Fibroblast of skin of left biceps (primary cell): Measurements from ENCODE around the gene FAM110A.
"Not testable (repeated sequence)": the region's sequence is repeated elsewhere in the genome, so short reads cannot be mapped to it uniquely, and the experiment has no call there.

ENCODE experiments used
- DNase-seq, 2 experiments: peaks; one replicate each; pipeline ENCODE4 v3.0.0-alpha.2; 2013; ENCODE audit warnings: low read depth in 2 of 2

The FAM110A gene

GRCh38 chr20:873875-874607 lies 40.5 kb downstream of the FAM110A start:
- no peak for DNase-seq

- DNase-seq: no peak
Observed at GRCh38 chr20:875115-875514, 41.6 kb downstream of the FAM110A start.

- no peak for DNase-seq
Observed at GRCh38 chr20:877814-878213, 44.3 kb downstream of the FAM110A start.

- no peak for DNase-seq
Observed at GRCh38 chr20:878511-879307, 45.2 kb downstream of the FAM110A start.

- DNase-seq: no peak
Observed at GRCh38 chr20:879626-880025, 46.1 kb downstream of the FAM110A start.

GRCh38 chr20:881051-881782 lies 47.7 kb downstream of the FAM110A start:
- DNase-seq: no peak

- no peak for DNase-seq
Observed at GRCh38 chr20:881783-882144, 48.2 kb downstream of the FAM110A start.

- no peak for DNase-seq
Observed at GRCh38 chr20:884983-885952, 51.8 kb downstream of the FAM110A start.

- DNase-seq: no peak
Observed at GRCh38 chr20:887137-887536, 53.6 kb downstream of the FAM110A start.

- no peak for DNase-seq
Observed at GRCh38 chr20:888057-888456, 54.5 kb downstream of the FAM110A start.

GRCh38 chr20:889106-889505 lies 55.6 kb downstream of the FAM110A start:
- no peak for DNase-seq

GRCh38 chr20:889932-890463 lies 56.5 kb downstream of the FAM110A start:
- DNase-seq: no peak

GRCh38 chr20:890666-891057 lies 57.1 kb downstream of the FAM110A start:
- no peak for DNase-seq

- DNase-seq: no peak
Observed at GRCh38 chr20:891058-891705, 57.7 kb downstream of the FAM110A start.

GRCh38 chr20:891706-892080 lies 58.2 kb downstream of the FAM110A start:
- DNase-seq: no peak

GRCh38 chr20:892371-892770 lies 58.9 kb downstream of the FAM110A start:
- not testable (repeated sequence) for DNase-seq
